Measurements from ENCODE around the gene UHRF1. TPM values are rescaled to one million over a fixed set of nuclear protein-coding genes. Genes with fewer than 3 reads are reported as not detected.

Gene UHRF1
- total and polyA plus RNA-seq, 2 of the 4 experiments (the other 2 are of a cell fraction), result 47.4 to 57.4 TPM

GRCh38 chr19:4986056-4986455 lies 76.8 kb downstream of the UHRF1 start:
- POLR2A ChIA-PET (ENCODE audit: unreplicated experiment), result no interaction called here
- no TSS peak for BruUV-seq (replicated peaks)
- ATAC-seq (ENCODE audit: low read depth) (no peak), DNase-seq (no peak)
- no peak overlapping the region for H3K18ac ChIP-seq (ENCODE audit: low read depth, low read length)
- peak overlapping the region; percentile 61 for H2AK9ac ChIP-seq (replicated peaks; ENCODE audit: low read depth, low read length, poor library complexity)
- no peak overlapping the region for H3K56ac ChIP-seq (ENCODE audit: extremely low read depth, insufficient read depth, low read length)
- in situ Hi-C loops (cut with MboI; ENCODE audit: low sequenced_read_pairs), result no loop called here
- peaks cover 26% of the 10 kb centered on the region for H3K9me1 ChIP-seq (ENCODE audit: insufficient read depth, low read length)
- TF ChIP-seq CEBPB (IDR thresholded peaks at IDR 0.05; ENCODE audit: low read depth, low read length) (no peak), RAD21 (IDR thresholded peaks at IDR 0.05; ENCODE audit: low read length) (no peak), ELK1 (IDR thresholded peaks at IDR 0.05; ENCODE audit: borderline replicate concordance, low read depth, low read length) (no peak), MXI1 (IDR thresholded peaks at IDR 0.05; ENCODE audit: borderline replicate concordance, low read depth, low read length) (no peak), RCOR1 (IDR thresholded peaks at IDR 0.05; ENCODE audit: insufficient replicate concordance, low read length) (no peak), FOS (IDR thresholded peaks at IDR 0.05; ENCODE audit: low read depth, low read length) (no peak), POLR2A (IDR thresholded peaks at IDR 0.05; ENCODE audit: low read depth, low read length) (no peak), SMC3 (IDR thresholded peaks at IDR 0.05; ENCODE audit: low read depth, low read length) (no peak), BHLHE40 (IDR thresholded peaks at IDR 0.05; ENCODE audit: low read depth, low read length) (no peak)
- H3K27ac ChIP-seq (ENCODE audit: insufficient read depth, low read length), result no peak overlapping the region
- no peak overlapping the region for H2BK20ac ChIP-seq (ENCODE audit: low read depth, low read length)
- no peak overlapping the region for H3K9ac ChIP-seq (ENCODE audit: low read depth, low read length)
- no peak overlapping the region for H3K23ac ChIP-seq (ENCODE audit: low read depth, low read length)
- CTCF ChIA-PET, result interaction anchor here (0.6 kb wide), 1 partner anchor 59 kb away, joined by 7 read pairs; no protein-coding TSS in a partner anchor
- no peak overlapping the region for H3K4me2 ChIP-seq (ENCODE audit: low read depth, low read length)
- H2BK15ac ChIP-seq (ENCODE audit: low read depth, low read length), result no peak overlapping the region
- H3K9me3 ChIP-seq (ENCODE audit: control insufficient read depth, insufficient read depth, low read length), result no peaks in the 10 kb centered on the region
- no peak overlapping the region for H4K8ac ChIP-seq (ENCODE audit: low read depth in 2 of 2, low read length in 2 of 2)
- H4K5ac ChIP-seq (ENCODE audit: low read depth, low read length), result no peak overlapping the region
- no peak overlapping the region for H2AFZ ChIP-seq (replicated peaks; ENCODE audit: low read length, poor library complexity)
- no peak overlapping the region for H3K14ac ChIP-seq (replicated peaks; ENCODE audit: low read depth, low read length)
- WGBS, 2 experiments (ENCODE audit: extremely low coverage in 2 of 2, insufficient read length in 1 of 2), result 90% methylated on average over 14 of the region's 19 CpGs; no CpG with 5 or more reads in 1 of the 2 experiments
- H3K4me3 ChIP-seq (ENCODE audit: insufficient read depth, low read depth, low read length), result no peak overlapping the region
- no peak overlapping the region for H2AK5ac ChIP-seq (ENCODE audit: low read depth, low read length)
- H4K91ac ChIP-seq (ENCODE audit: insufficient read depth, low read depth, low read length), result no peak overlapping the region
- H3K79me1 ChIP-seq (ENCODE audit: low read depth in 1 of 2, low read length in 2 of 2), result peaks cover 13 to 92% of the 10 kb centered on the region in 2 experiments
- H3K27me3 ChIP-seq (ENCODE audit: control insufficient read depth, insufficient read depth, low read length), result no peaks in the 10 kb centered on the region
- no peak overlapping the region for H2BK5ac ChIP-seq (ENCODE audit: low read depth, low read length, poor library complexity, severe bottlenecking)
- H4K20me1 ChIP-seq (ENCODE audit: insufficient read depth, low read length), result peaks cover 97% of the 10 kb centered on the region
- intact Hi-C loops (cut with micrococcal nuclease), result no loop called here
- peaks cover 22% of the 10 kb centered on the region for H3K4me1 ChIP-seq (ENCODE audit: control insufficient read depth, insufficient read depth, low read length)
- dilution Hi-C loops (cut with HindIII; ENCODE audit: low sequenced_read_pairs, unreplicated experiment), result no loop called here
- no peak overlapping the region for H2BK120ac ChIP-seq (ENCODE audit: low read depth, low read length)
- peaks cover 6% of the 10 kb centered on the region; the same call in 1 of the 2 replicates for H3K36me3 ChIP-seq (ENCODE audit: control insufficient read depth, insufficient read depth, low read length)
- no peak overlapping the region for H3K4ac ChIP-seq (ENCODE audit: low read depth, low read length)
